Fibroblast of skin of abdomen (primary cell): ENCODE measurements around the gene KCNK2.

Source experiments
- DNase-seq: peaks from one replicate; pipeline ENCODE4 v3.0.0-alpha.2; 2013

KCNK2 gene

DNA sequence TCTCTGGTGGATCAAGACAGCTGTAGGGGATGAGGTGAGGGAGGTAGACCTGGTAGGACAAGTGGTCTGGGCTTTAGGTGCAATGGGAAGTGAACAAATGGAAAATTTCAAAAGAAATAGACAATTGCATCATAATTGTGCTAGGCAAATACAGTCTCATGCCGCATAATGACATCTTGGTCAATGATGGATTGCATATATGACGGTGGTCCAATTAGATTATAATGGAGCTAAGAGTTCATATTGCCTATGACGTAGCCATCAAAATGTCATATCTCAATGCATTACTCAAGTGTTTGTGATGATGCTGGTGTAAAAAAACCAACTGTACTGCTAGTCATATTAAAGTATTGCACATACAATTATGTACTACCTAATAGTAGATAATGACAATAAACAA is 19.0 kb downstream of the KCNK2 start:
- no peak for DNase-seq

DNA sequence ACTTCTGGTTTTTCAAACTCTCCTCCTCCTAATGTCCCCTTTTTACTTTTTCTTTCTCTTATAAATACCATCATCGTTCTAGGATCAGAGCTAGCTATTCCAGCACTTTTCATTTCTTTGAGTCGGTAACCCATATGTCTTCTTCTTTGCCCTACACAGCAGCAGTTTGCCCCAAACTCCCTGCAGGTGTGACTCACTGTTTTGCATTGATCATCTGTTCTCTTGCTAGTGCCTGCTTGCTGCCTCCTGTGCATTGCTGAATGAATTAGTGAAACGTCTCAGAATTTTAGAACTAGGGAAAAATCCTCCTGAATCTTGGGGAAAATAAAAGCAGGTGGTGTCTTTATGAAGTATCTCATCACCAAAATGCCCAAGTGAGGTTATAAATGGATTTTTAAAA is 21.7 kb downstream of the KCNK2 start:
- DNase-seq, result no peak

DNA sequence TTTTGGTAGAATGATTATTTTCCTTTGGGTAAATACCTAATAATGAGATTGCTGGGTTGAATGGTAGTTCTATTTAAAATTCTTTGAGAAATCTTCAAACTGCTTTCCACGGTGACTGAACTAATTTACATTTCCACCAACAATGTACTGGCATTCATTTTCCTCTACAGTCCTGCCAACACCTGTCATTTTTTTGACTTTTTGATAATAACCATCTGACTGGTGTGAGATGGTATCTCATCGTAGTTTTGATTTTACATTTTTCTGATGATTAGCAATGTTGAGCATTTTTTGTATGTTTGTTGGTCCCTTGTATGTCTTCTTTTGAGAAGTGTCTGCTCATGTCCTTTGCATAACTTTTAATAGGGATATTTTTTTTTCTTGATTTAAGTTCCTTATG is 23.5 kb downstream of the KCNK2 start:
- no peak for DNase-seq

- no peak for DNase-seq
Observed at GRCh38 chr1:215109171-215109570, 26.6 kb downstream of the KCNK2 start.

GRCh38 chr1:215111916-215112315 is 29.4 kb downstream of the KCNK2 start:
- DNase-seq, result no peak

- DNase-seq, result no peak
Observed at GRCh38 chr1:215113776-215114153, 31.2 kb downstream of the KCNK2 start.

DNA sequence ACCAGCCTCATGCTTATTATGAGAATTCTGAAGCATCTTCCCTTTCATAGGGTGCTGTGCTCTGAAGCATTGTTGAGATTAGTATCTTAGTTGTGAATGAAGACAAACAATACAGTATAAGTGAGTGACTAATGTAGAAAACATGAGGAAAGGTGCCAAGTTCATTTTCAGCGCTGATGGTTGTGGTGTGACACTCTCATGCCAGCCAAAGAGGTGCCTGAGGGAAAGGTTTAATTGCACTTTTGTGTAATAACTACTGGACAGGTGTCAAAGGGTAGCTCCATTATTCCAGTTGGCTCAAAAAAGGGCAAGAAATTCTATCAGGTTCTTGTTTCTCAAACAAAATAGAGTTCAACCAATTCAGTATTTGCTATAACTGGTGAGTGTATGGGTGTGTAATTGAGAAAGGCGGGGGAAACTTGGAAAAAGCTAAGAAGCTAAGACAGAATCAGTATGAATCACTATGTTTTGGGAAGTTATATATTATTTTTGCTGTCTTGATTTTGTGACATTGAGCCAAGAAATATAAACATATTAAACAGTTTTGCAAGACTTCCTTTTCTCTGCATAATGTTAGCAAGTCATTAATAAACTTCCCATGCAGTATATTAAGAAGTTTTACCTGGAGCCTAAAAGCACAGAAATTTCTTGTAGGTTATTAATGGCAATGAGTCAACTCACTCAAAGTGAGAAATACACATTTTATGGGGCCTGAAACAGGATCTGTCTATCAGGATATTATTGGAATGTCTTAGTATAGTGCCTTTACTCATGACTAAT is 31.8 kb downstream of the KCNK2 start:
- peak; percentile 83 for DNase-seq

DNA sequence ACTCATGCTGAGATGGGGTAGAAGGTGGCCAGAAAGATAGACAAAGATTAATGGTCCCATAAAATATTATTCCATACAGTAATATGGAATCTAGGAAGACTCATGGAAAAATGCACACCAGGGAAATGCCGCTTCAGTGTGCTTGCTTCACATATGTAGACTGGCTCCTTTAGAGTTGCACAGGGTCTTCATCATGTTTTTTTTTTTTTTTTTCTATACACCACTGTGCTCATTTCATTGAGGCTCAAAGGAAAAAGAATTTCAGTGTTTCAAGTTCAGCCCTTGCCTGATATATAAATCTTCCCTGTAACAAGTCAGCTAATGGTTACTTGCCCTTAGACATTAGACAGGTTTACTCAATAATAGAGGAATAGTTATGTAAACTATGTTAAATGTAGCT is 33.2 kb downstream of the KCNK2 start:
- no peak for DNase-seq

GRCh38 chr1:215118081-215118480 is 35.5 kb downstream of the KCNK2 start:
- DNase-seq, result peak; percentile 69

DNA sequence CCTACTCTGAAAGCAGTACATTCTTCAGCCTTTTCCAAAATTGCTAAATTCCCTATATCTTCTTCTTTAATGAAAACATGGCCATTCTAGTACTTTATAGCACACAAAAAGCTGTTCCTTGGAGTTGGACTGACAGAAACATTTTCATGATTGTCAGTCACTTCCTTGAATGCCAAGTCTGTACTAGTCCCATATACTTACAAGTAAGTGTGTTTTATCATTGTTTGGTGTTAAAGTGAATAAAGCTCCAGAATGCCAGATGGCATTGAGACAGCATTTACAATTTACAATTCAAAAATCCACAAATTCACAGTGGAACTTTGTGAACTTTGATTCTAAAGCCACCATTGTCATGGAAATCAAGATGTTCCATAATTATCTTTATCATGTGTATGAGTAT is 36.5 kb downstream of the KCNK2 start:
- no peak for DNase-seq

DNA sequence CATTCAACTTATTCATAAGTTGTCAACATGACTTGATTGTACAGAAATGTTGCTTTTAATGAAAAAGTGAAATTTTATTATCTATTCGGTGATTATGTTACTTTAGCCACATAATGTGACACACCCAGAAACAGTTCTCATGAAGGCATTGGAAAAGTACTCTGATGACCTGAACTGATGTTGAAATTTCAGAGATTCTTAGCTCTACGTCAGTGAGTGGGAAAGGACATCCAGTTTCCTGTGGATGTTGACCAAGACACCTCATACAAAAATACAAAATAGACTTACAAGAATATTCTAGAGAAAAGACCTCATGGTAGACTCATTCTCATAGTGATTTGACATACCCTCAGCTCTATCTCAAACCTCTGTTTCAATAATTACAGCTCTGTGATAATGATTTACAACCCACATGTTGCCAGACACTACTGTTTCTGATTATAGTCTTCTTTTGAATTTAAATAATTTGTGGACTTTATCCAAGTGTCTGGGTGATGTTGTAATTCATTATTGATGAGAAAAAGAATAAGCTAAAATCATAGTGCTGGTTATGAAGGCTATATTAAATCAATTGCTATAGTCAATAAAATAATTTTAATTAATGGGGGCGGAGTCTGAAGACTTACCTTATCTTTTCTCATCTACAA is 37.3 kb downstream of the KCNK2 start:
- DNase-seq, result peak; percentile 55

GRCh38 chr1:215128504-215128903 is 46.0 kb downstream of the KCNK2 start:
- DNase-seq, result no peak

GRCh38 chr1:215131291-215131690 is 48.8 kb downstream of the KCNK2 start:
- DNase-seq, result no peak

GRCh38 chr1:215132156-215132555 is 49.6 kb downstream of the KCNK2 start:
- DNase-seq, result peak; percentile 49

DNA sequence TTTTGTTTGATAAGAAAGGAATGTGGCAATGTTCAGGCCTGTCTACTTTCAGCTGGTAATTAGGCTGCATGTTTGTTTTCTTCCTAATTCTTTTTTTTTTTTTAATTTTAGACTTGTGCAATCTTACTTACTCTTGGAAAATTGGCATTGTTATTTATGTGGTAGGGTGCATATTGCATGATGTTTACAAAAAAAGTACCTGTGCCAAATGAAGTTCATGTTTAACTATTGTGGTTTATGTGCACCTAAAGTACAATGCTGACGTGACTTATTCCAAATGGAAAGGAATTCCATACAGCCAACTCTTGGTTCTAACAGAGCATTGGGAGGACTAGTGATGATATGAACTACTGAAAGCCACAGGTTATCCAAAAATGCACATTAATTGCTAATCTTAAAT is 51.0 kb downstream of the KCNK2 start:
- DNase-seq, result no peak

DNA sequence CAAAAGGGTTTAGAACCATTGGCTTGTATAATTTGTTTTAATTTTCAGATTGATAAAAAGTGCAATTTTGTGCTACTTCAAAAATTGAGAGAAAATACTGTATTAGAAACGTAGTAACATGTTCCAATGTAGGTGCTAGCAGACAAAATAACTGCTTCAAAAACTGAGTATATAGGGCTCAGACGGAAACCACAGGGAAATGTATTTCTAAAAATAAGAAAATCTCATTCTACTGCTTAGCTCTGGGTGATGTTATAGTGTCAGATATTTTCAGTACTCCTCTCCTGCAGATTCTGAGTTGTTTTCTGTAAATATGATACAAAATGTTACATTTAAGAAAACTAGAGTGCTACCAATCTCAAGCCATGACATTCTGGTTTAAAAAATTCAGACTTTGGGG is 55.4 kb downstream of the KCNK2 start:
- no peak for DNase-seq

DNA sequence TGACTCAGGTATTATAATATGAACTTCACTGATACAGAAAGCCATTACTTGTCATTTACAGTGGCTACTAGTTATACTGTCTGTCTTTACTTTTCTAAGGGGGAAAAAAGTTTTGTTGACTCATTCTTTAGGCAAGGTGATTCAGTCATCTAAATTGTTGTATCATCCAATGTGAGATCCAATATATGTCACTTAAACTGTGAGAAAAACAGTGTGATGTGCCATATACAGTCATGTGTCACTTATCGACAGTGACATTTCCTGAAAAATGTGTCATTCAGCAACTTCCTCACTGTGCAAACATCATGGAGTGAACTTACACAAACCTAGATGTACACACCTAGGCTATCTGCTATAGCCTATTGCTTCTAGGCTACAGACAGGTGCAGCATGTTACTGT is 57.6 kb downstream of the KCNK2 start:
- DNase-seq, result no peak

GRCh38 chr1:215141460-215141859 is 58.9 kb downstream of the KCNK2 start:
- DNase-seq, result no peak

- DNase-seq, result no peak
Observed at GRCh38 chr1:215143497-215143896, 61.0 kb downstream of the KCNK2 start.

GRCh38 chr1:215146240-215146975 is 63.9 kb downstream of the KCNK2 start:
- peak; percentile 49 for DNase-seq

- DNase-seq, result no peak
Observed at GRCh38 chr1:215147024-215147423, 64.5 kb downstream of the KCNK2 start.

GRCh38 chr1:215151841-215152549 is 69.5 kb downstream of the KCNK2 start:
- DNase-seq, result no peak

GRCh38 chr1:215156232-215156631 is 73.7 kb downstream of the KCNK2 start:
- peak; percentile 63 for DNase-seq
